ENCODE measurements around the gene CAB39.
A peak's percentile ranks its signal among the peaks of the same experiment; 100 is the strongest.

Gene CAB39

GRCh38 chr2:230712443-230713330 lies at the start of gene CAB39:
Gene CAB39 (plus strand): TSS chr2:230712842. CDS start chr2:230760002, 47,160 bp downstream.
- peak; percentile 27 for DNase-seq (ENCODE audit: low read depth)

GRCh38 chr2:230664128-230664527 lies 48.5 kb upstream of the CAB39 start:
- no peak for DNase-seq (ENCODE audit: low read depth)

- no peak for DNase-seq (ENCODE audit: low read depth)
Observed at GRCh38 chr2:230664844-230665243, 47.8 kb upstream of the CAB39 start.

DNA sequence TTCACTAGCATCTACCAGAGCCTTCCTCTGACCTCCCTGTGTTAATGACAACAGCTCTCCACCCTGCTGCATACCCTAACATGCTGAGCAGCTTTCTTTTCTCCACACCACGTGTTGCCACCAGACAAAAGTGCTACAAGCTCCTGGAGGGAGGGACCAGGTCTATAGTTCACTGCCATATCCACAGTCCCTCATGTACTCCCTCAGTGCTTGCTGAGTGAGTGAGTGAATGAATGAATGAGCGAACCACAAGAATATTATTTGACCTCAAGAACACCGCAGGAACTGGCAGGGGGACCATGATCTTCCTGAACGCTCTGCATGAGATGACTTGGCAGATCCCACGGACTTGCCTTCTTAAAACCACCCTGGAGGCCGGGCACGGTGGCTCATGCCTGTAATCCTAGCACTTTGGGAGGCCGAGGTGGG lies 47.4 kb upstream of the CAB39 start:
- no peak for DNase-seq (ENCODE audit: low read depth)

GRCh38 chr2:230666446-230666845 lies 46.2 kb upstream of the CAB39 start:
- DNase-seq (ENCODE audit: low read depth) = no peak

DNA sequence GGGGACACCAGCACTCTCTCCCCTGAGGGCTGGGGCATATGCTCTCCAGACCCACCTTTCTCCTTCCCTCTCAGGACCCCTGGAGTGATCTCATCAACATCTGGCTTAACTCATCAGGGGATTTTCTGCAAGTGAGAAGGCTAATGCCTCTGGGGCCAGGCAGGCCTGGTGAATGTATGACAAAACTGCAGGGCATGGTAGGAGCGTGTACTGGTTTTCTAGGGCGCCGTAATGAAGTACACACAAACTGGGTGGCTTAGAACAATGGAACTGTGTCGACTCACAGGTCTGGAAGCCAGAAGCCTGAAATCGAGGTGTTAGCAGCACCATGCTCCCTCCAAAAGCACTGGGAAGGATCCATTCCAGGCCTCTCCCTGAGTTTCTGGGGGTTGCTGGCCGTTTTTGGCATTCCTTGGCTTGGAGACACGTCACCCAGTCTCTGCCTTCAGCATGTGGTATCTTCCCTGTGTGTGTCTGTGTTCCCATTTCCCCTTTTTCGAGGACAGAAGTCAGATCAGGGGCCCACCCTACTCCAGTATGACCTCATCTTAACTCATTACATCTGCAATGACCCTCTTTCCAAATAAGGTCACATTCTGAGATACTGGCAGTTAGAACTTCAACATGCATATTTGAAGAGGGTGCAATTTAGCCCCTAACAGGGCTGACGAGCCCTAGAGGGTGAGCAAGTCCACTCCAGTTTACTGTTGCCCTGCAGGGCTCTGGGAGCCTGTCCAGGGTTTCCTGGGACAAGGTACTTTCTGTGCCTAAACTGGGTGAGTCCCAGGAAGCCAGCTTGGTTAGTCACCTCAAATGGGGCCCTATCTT lies 45.5 kb upstream of the CAB39 start:
- no peak for DNase-seq (ENCODE audit: low read depth)

DNA sequence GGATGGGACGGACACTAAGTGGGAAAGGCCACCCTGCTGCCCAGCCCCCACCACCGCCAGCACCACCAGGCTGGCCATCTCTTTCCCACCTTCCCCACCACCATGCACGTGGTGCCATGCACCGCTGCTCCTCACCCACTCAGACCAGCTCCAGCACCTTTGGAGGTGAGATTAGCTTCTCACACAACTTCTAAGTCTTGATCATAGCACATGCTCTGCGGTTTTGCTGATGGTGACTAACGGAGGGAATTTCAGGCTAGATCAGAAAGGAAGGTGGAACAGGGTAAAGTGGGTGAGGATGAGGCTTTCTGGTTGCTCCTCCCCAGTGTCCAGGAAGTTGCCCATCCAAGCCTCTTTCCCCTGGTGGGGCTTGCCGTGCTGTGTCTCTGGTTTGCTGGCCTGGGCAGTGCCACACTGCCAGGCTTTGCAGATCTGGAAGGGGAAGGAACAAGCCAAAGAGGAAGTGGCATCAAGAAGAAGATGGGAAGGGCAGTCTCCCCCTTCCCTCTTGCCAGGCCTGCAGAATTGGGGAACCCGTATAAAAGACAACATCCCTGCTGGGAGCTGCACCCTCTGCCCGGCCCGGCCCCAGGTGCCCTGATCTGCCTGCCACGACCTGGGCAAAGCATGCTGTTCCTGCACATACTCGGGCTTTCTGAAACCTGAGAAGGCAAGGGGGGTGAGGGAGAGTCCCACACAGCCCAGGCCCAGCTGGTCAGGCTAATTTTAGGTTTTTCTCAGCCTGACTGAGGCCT lies 44.3 kb upstream of the CAB39 start:
- DNase-seq (ENCODE audit: low read depth) = no peak

GRCh38 chr2:230668939-230669303 lies 43.7 kb upstream of the CAB39 start:
- DNase-seq (ENCODE audit: low read depth) = no peak

DNA sequence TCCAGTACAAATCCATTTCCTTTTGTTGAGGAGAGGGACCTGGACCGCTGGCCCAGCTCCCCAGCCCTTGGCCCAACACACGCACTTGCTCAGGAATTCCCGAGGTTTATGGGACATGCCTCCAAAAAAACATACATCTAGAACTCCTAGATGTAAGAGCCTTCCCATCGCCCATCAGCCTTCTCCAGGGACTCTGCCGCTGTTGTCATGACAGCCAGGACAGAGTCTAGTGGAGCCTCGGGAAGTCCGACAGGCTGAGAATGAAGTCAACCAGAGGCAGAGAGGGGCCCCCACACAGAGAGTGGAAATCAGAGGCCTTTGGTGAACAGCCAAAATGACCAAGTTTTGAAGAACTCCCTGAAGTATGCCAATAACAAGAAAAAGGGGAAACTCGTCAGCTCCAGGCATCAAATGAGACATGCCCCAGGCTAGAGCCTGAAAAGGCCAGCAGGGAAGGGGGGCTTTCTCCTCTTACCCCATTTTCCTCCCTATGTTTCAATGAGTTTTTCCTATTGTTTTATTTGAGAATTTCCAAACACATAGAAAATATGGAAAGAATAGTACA lies 43.2 kb upstream of the CAB39 start:
- no peak for DNase-seq (ENCODE audit: low read depth)

DNA sequence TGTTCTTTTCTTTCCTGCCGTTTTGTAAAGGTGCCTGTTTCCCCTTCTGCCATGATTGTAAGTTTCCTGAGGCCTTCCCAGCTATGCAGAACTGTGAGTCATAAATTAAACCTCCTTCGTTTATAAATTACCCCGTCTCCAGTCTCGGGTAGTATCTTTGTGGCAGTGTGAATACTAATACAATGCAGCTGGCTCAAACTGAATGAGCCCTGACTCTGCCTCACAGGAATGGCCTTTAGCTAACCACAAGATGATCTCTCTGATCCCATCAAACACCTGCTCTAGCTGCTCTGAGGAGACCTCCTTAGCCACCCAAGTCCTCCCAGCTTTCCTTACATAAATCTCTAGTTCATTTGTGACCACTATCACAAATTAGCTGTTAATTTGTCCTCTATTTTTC lies 41.5 kb upstream of the CAB39 start:
- peak; percentile 68 for DNase-seq (ENCODE audit: low read depth)

DNA sequence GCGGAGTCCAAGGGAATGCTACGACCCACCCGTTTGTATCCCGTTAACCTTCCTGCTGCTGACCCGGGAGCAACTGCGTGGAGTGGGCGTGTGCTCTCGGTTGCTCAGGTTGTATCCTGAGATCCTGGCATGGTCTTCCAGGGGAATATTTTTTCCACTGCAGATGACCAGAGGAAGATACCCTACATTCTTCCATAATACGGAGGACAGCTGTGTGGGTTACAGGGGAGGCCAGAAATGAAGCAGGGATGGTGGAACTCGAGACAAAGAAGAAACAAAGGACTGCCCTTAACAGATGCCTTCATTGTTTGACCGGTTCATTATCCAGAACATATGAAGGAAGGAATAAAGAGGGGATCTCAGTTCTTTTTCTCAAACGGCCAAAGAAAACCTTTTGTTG lies 39.8 kb upstream of the CAB39 start:
- DNase-seq (ENCODE audit: low read depth) = no peak

- DNase-seq (ENCODE audit: low read depth) = no peak
Observed at GRCh38 chr2:230674401-230674800, 38.2 kb upstream of the CAB39 start.

GRCh38 chr2:230674966-230675672 lies 37.5 kb upstream of the CAB39 start:
- no peak for DNase-seq (ENCODE audit: low read depth)

DNA sequence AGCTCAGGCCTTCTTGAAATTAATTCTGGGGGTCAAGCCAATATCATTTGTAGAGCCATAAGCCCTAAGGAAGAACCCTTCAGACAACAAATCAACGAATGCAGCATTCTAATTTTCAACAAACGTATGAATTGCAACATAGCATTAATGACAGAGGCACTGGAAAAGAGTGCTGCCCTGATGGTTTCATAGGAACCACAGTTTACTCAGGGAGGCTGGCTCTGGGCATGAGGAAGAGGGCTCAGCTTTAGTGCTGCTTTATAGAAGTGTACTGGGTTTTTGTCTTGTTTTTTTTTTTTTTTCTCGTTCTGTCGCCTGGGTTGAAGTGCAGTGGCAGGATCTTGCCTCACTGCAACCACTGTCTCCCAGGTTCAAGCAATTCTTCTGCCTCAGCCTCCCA lies 36.1 kb upstream of the CAB39 start:
- DNase-seq (ENCODE audit: low read depth) = no peak

GRCh38 chr2:230677201-230677946 lies 35.3 kb upstream of the CAB39 start:
- no peak for DNase-seq (ENCODE audit: low read depth)

- DNase-seq (ENCODE audit: low read depth) = no peak
Observed at GRCh38 chr2:230678018-230678417, 34.6 kb upstream of the CAB39 start.

GRCh38 chr2:230678451-230678850 lies 34.2 kb upstream of the CAB39 start:
- DNase-seq (ENCODE audit: low read depth) = no peak

DNA sequence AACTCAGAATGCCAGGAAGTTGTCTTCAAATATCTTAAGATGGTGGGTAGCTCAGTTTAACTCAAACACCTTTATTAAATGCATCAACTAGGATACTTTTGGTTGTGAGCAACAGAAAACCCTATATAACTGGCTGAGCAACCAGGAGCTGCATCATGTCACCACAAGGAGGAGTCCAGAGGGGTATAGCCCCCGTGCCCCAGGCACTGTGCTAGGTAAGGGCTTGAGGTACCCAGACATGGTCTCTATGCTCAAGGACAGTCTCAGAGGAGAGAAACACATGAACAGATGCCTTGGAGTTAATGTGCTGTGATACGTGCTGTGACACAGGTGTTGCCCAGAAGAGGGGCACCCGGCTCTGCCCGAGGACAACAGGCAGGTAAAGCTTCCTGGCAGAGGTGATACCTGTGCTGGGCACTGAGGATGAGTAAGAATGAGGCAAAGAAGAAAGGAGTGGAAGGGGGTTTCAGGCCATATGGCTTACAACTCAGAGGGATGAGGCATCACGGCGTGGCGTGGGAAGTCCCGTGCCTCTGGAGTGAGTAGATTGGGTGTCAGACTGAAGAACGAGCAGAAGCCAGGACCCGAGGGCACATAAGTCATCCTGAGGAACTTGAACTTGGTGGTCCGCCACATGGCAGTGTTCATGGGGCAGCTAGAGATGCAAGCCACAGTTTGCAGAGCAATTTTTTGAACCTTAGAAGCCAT lies 32.0 kb upstream of the CAB39 start:
- DNase-seq (ENCODE audit: low read depth) = no peak

GRCh38 chr2:230681171-230681545 lies 31.5 kb upstream of the CAB39 start:
- no peak for DNase-seq (ENCODE audit: low read depth)

DNA sequence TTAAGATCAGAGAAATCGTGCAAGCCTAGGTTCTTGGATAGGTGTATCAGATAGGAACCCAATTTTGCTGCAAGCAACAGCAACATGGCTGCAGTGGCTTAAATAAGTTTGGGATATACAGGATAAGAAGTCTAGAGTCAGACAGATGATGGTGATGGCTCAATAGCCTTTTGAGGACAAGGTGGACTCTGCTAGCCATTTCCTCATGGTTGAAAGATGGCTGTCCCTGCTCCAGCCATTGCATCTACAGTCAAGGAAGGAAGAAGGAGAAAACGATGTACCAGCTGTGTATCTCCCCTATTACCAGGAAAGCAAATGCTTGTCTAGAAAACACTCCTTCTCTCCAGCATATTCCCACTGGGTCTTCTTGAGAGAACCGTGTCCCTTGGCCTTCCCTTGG lies 30.1 kb upstream of the CAB39 start:
- no peak for DNase-seq (ENCODE audit: low read depth)

All from non-pigmented ciliary epithelial cell (primary cell).